UCSD-AML1 (cell line): ENCODE data around the gene KLHL40.

Experiments used
- DNase-seq: peaks from one replicate; lab custom pipeline; 2025; ENCODE audit not compliant: unreplicated experiment; lab: John Stamatoyannopoulos, UW

Gene KLHL40

GRCh38 chr3:42685363-42685881 lies at the start of gene KLHL40:
Gene KLHL40 (plus strand): TSS chr3:42685537. CDS start chr3:42685619, 82 bp downstream.
- DNase-seq, result no peak

GRCh38 chr3:42637001-42637400 lies 48.3 kb upstream of the KLHL40 start:
- no peak for DNase-seq

GRCh38 chr3:42638339-42638842 lies 46.9 kb upstream of the KLHL40 start:
- no peak for DNase-seq

- DNase-seq, result no peak
These were observed 46.1 kb upstream of the KLHL40 start for GRCh38 chr3:42639192-42639591.

GRCh38 chr3:42640129-42640528 lies 45.2 kb upstream of the KLHL40 start:
- no peak for DNase-seq

GRCh38 chr3:42640771-42641370 lies 44.5 kb upstream of the KLHL40 start:
- no peak for DNase-seq

GRCh38 chr3:42647821-42648459 lies 37.4 kb upstream of the KLHL40 start:
- DNase-seq, result no peak

GRCh38 chr3:42649006-42649405 lies 36.3 kb upstream of the KLHL40 start:
- DNase-seq, result no peak

- DNase-seq, result no peak
These were observed 35.6 kb upstream of the KLHL40 start for GRCh38 chr3:42649783-42650182.

GRCh38 chr3:42651248-42652091 lies 33.9 kb upstream of the KLHL40 start:
- no peak for DNase-seq

GRCh38 chr3:42652251-42652610 lies 33.1 kb upstream of the KLHL40 start:
- no peak for DNase-seq

GRCh38 chr3:42652611-42653302 lies 32.6 kb upstream of the KLHL40 start:
- peak; percentile 71 for DNase-seq

- no peak for DNase-seq
These were observed 32.1 kb upstream of the KLHL40 start for GRCh38 chr3:42653303-42653559.

GRCh38 chr3:42653560-42654330 lies 31.6 kb upstream of the KLHL40 start, which contains the start of gene ZBTB47:
Gene ZBTB47 (plus strand): TSS chr3:42653697. CDS start chr3:42658356, 4,659 bp downstream.
- peak; percentile 67 for DNase-seq

- DNase-seq, result peak; percentile 67
These were observed 30.8 kb upstream of the KLHL40 start for GRCh38 chr3:42654331-42655201.

GRCh38 chr3:42655331-42655888 lies 29.9 kb upstream of the KLHL40 start:
- DNase-seq, result no peak

- DNase-seq, result no peak
These were observed 29.2 kb upstream of the KLHL40 start for GRCh38 chr3:42655980-42656679.
